ENCODE measurements around the gene DCTN4.

DCTN4 gene

DNA sequence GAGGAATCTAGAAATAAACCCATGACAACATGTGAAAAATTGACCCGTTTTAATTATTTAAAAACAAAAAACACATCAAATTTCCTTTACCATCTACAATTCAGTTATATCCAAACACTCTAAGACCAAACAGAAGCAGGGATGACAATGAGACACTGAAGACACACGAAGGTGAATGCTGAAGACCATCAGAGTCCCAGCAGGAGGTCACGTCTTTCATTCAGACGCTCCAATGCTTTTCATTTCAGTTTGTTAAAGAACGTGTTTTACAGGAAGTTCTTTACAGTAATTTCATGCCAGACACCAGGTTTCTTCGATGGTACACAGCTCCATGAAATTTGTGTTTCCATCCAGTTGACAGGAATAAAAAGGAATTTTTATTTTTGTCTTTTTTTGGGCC, 68.1 kb downstream of the DCTN4 start:
- H3K4me3 ChIP-seq (ENCODE audit: low read depth, low read length): no peak overlapping the region
- TF ChIP-seq, protein P1, sequence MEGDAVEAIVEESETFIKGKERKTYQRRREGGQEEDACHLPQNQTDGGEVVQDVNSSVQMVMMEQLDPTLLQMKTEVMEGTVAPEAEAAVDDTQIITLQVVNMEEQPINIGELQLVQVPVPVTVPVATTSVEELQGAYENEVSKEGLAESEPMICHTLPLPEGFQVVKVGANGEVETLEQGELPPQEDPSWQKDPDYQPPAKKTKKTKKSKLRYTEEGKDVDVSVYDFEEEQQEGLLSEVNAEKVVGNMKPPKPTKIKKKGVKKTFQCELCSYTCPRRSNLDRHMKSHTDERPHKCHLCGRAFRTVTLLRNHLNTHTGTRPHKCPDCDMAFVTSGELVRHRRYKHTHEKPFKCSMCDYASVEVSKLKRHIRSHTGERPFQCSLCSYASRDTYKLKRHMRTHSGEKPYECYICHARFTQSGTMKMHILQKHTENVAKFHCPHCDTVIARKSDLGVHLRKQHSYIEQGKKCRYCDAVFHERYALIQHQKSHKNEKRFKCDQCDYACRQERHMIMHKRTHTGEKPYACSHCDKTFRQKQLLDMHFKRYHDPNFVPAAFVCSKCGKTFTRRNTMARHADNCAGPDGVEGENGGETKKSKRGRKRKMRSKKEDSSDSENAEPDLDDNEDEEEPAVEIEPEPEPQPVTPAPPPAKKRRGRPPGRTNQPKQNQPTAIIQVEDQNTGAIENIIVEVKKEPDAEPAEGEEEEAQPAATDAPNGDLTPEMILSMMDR (IDR thresholded peaks at IDR 0.05; ENCODE audit: low read depth, low read length): no peak
- TF ChIP-seq POLR2A (IDR thresholded peaks at IDR 0.05; ENCODE audit: extremely low read depth, insufficient read length) (no peak), MYC (IDR thresholded peaks at IDR 0.05; ENCODE audit: low read depth, low read length) (no peak)
- TF ChIP-seq, protein P2, sequence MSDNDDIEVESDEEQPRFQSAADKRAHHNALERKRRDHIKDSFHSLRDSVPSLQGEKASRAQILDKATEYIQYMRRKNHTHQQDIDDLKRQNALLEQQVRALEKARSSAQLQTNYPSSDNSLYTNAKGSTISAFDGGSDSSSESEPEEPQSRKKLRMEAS (IDR thresholded peaks at IDR 0.05; ENCODE audit: low read depth, low read length): no peak
- DNase-seq (ENCODE audit: low read depth): no peak

DNA sequence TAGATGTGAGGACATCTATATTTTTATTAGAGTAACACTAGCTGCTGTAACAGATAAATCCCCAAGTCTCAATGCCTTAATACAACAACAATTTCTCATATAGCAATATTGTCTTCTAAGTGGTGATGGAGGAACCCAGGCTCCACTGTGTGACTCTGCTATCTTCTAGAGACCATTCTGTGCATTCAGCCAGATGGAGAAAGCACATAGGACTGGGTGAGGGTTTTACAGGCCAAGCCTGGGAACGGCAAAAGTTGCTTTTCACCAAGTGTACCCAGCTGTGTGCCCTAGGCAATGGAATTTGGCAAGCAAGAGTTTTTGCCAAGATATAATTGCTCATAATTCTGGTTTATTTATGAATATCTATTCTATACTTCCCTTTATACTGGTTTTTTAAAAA, 69.7 kb downstream of the DCTN4 start:
- no peak overlapping the region for H3K4me3 ChIP-seq (ENCODE audit: low read depth, low read length)
- TF ChIP-seq MYC (IDR thresholded peaks at IDR 0.05; ENCODE audit: low read depth, low read length) (no peak), POLR2A (IDR thresholded peaks at IDR 0.05; ENCODE audit: extremely low read depth, insufficient read length) (no peak)
- TF ChIP-seq, protein P1 (IDR thresholded peaks at IDR 0.05; ENCODE audit: low read depth, low read length): no peak
- TF ChIP-seq, protein P2 (IDR thresholded peaks at IDR 0.05; ENCODE audit: low read depth, low read length): no peak
- no peak for DNase-seq (ENCODE audit: low read depth)

DNA sequence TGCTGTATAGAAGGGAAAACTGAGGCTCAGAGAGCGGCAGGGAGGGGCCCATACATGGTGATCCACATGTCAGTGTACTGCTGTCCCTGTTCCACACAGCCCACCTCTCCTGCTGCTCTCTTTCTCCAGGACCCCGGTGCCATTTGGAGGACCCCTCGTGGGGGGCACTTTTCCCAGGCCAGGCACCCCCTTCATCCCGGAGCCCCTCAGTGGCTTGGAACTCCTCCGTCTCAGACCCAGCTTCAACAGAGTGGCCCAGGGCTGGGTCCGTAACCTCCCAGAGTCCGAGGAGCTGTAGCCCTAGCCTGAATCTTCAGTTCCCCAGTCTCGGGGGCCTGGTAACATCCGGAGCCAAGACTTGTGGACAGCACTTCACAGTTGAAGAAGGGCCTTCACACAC, 82.2 kb downstream of the DCTN4 start:
- no peak for DNase-seq (ENCODE audit: low read depth)
- no peak overlapping the region for H3K4me3 ChIP-seq (ENCODE audit: low read depth, low read length)
- TF ChIP-seq, protein P2 (IDR thresholded peaks at IDR 0.05; ENCODE audit: low read depth, low read length): no peak
- TF ChIP-seq POLR2A (IDR thresholded peaks at IDR 0.05; ENCODE audit: extremely low read depth, insufficient read length) (no peak), MYC (IDR thresholded peaks at IDR 0.05; ENCODE audit: low read depth, low read length) (no peak)
- TF ChIP-seq, protein P1 (IDR thresholded peaks at IDR 0.05; ENCODE audit: low read depth, low read length): no peak

DNA sequence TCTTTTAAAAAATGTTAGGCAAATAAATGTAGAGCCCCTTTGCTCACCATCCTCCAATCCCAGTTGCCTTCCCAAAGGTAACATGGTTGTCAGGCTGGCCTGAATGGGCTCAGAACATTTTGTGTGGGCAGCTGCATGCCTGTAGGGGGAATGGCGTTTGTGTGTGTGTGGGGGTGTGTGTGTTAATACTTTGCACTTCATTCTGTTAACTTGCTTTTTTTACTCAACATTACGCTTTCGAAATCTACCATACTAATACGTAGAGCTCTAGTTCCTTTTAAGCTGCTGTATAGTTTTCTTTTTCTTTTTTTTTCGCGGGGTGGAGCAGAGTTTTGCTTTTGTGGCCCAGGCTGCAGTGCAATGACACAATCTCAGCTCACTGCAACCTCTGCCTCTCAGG, 83.7 kb downstream of the DCTN4 start:
- no peak for TF ChIP-seq POLR2A (IDR thresholded peaks at IDR 0.05; ENCODE audit: extremely low read depth, insufficient read length)
- no peak for TF ChIP-seq MYC (IDR thresholded peaks at IDR 0.05; ENCODE audit: low read depth, low read length)
- TF ChIP-seq, protein P1 (IDR thresholded peaks at IDR 0.05; ENCODE audit: low read depth, low read length): no peak
- TF ChIP-seq, protein P2 (IDR thresholded peaks at IDR 0.05; ENCODE audit: low read depth, low read length): no peak

DNA sequence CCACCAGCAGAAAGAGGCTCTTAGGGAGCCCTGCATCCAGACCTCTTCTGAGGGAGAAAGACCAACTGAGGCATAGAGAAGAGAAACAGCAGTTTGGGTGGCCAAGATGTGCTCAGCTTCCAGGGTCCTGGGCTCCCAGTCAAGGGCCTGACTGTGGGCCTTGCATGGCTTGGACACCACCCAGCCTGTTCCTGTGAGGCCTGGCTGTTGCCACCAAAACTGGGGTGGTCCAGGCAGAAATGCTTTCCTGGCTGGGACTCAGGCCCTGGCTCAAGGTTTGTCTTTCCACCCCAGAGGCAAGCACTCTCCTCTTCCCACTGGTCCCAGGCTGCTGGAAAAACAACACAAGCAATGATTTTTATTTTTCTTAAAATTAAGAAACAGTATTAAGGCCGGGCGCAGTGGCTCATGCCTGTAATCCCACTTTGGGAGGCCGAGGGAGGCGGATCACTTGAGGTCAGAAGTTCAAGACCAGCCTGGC, 84.4 kb downstream of the DCTN4 start:
- DNase-seq (ENCODE audit: low read depth): no peak
- TF ChIP-seq POLR2A (IDR thresholded peaks at IDR 0.05; ENCODE audit: extremely low read depth, insufficient read length) (no peak), MYC (IDR thresholded peaks at IDR 0.05; ENCODE audit: low read depth, low read length) (no peak)
- TF ChIP-seq, protein P1 (IDR thresholded peaks at IDR 0.05; ENCODE audit: low read depth, low read length): no peak
- TF ChIP-seq, protein P2 (IDR thresholded peaks at IDR 0.05; ENCODE audit: low read depth, low read length): no peak
- H3K4me3 ChIP-seq (ENCODE audit: low read depth, low read length): no peak overlapping the region

More for the DNA sequence above, 83.7 kb downstream of the DCTN4 start:
- no peak overlapping the region for H3K4me3 ChIP-seq (ENCODE audit: low read depth, low read length)
- peak; percentile 52 for DNase-seq (ENCODE audit: low read depth)
